Transverse colon (tissue), 4 donors: ENCODE measurements around the gene STMND1. TPM values are rescaled to one million over a fixed set of nuclear protein-coding genes. Genes with fewer than 3 reads are reported as not detected.

Experiments
- DNase-seq: peaks from one replicate; pipeline ENCODE4 v3.0.0-alpha.2; 2019
- H3K27ac ChIP-seq, 4 donors: fragments of 200-600 bp; sonication (generic); 2 replicates each; pipeline ENCODE4 v1.5.1; 2016 to 2018; ENCODE audit warnings: inconsistent platforms in 4 of 4
- H3K27me3 ChIP-seq: fragments of 200-600 bp; sonication (generic); 2 replicates; pipeline ENCODE4 v1.5.1; 2017; ENCODE audit warnings: inconsistent platforms
- H3K36me3 ChIP-seq, 4 donors: fragments of 200-600 bp; sonication (generic); 2 replicates each; pipeline ENCODE4 v1.5.1; 2017 to 2019; ENCODE audit warnings: inconsistent platforms in 4 of 4
- H3K4me1 ChIP-seq, 4 donors: fragments of 200-600 bp; sonication (generic); 2 replicates each; pipeline ENCODE4 v1.5.1; 2017 to 2020; ENCODE audit warnings: inconsistent platforms in 4 of 4
- H3K4me3 ChIP-seq, 4 donors: fragments of 200-600 bp; sonication (generic); 1 replicate in 1 of 4; 2 replicates in 3 of 4; pipeline versions ENCODE4 v1.5.1 to v1.6.1; 2017 to 2019; ENCODE audit warnings: inconsistent platforms in 4 of 4
- H3K9me3 ChIP-seq, 2 donors: fragments of 200-600 bp; sonication (generic); 2 replicates each; pipeline ENCODE4 v1.5.1; 2017 to 2019; ENCODE audit warnings: inconsistent platforms in 2 of 2
- EP300 ChIP-seq: sonication (generic); formaldehyde crosslinking; IDR thresholded peaks from one replicate; pipeline ENCODE4 v1.6.1; 2017; ENCODE audit warnings: antibody characterized with exemption, low read depth
- POLR2A ChIP-seq: fragments of 450-650 bp; IDR thresholded peaks from one replicate; pipeline ENCODE4 v1.6.1; 2016; ENCODE audit warnings: antibody characterized with exemption, mild to moderate bottlenecking, moderate library complexity
- POLR2AphosphoS5 ChIP-seq, 3 donors: sonication (generic); formaldehyde crosslinking; IDR thresholded peaks; one replicate each; pipeline ENCODE4 v1.6.1; 2016; ENCODE audit warnings: antibody characterized with exemption in 3 of 3
- WGBS, 2 donors: methylation state at CpG; one replicate each; pipeline ENCODE4 v1.1.5; 2018; ENCODE audit warnings: low coverage in 1 of 2; 5-methylcytosine and 5-hydroxymethylcytosine counted together
- in situ Hi-C, 4 donors: fragments of 200-750 bp; cut with MboI; loops; one replicate each; pipeline versions ENCODE4 v1.15.0 to v1.15.1; 2017; ENCODE audit warnings: low sequenced_read_pairs in 3 of 4, low pct_ligation_motif_present in 1 of 4, low pct_unique_long_range_greater_than_20kb in 1 of 4
- intact Hi-C: fragments of 100-400 bp; cut with DNase I; formaldehyde crosslinking; loops from one replicate; pipeline ENCODE4 v1.15.1; 2023; ENCODE audit warnings: low total_unique reads
- total RNA-seq, 4 donors: library from RNA; depleted of rRNA; stranded (reverse); fragments of >200 nt; gene quantifications; one replicate each; pipeline ENCODE4 v1.1.0, GENCODE V29; 2016
- TF ChIP-seq, protein P1 (sequence below), 5 experiments: fragments of 200-600 bp in 3 of 5; fragments of 450-650 bp in 2 of 5; sonication (generic) in 3 of 5; IDR thresholded peaks; 1 replicate in 2 of 5; 2 replicates in 3 of 5; pipeline ENCODE4 v1.5.1; 2016 to 2017; ENCODE audit warnings: antibody characterized with exemption in 5 of 5, inconsistent platforms in 3 of 5, mild to moderate bottlenecking in 2 of 5, moderate library complexity in 1 of 5

The STMND1 gene
- total RNA-seq, 4 donors from 2014 or later = 1.1 to 9.3 (median 1.1) TPM; not detected in 1

DNA sequence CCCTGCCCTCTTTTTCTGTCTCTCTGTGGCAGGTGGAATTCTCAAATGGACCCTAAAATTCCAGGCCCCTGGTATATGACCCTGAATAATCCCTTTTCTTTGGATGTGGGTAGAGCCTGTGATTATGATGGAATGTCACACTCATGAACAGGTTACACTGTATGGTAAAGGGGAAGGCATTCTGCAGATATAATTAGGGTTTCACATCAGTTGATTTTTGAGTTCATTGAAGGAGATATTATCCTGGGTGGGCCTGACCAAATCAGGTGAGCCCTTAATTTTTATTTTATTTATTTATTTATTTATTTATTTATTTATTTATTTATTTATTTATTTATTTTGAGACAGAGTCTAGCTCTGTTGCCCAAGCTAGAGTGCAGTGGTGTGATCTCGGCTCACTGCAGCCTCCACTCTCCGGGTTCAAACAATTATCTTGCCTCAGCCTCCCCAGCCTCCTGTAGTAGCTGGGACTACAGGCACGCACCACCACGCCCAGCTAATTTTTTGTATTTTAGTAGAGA lies 13.7 kb upstream of the STMND1 start:
- 94% methylated on average over 4 of the region's 4 CpGs; no CpG with 5 or more reads in 1 of the 2 donors for WGBS, 2 donors
- H3K27ac ChIP-seq = no peak overlapping the region

DNA sequence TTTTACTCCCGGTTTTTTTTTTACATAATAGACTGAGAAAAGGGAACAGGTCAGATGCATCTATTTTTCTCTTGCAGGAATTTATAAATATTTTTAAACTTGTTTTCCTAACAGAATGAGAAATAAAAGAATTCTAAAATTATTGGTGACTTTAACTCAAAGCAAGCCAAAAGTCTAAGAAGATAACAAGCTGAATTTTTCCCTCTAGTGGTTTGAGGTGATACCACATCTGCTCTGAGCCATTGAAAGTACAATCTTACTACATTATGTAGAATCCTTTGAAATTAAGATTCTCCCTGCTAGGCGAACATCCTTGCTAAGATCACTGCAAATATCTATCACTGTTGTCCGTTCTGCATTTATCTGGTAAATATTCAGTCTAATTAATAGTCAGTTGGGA lies 10.7 kb upstream of the STMND1 start:
- peaks cover 0 to 2% (median 0%) of the 10 kb centered on the region in 4 donors for H3K36me3 ChIP-seq
- in situ Hi-C loops (no loop called here), intact Hi-C loops (no loop called here)
- H3K4me3 ChIP-seq = no peak overlapping the region
- WGBS, 2 donors = 74 to 78% methylated on average over 3 of the region's 3 CpGs
- H3K9me3 ChIP-seq = no peaks in the 10 kb centered on the region
- no peak for DNase-seq
- no peaks in the 10 kb centered on the region for H3K27me3 ChIP-seq
- TF ChIP-seq, protein P1, sequence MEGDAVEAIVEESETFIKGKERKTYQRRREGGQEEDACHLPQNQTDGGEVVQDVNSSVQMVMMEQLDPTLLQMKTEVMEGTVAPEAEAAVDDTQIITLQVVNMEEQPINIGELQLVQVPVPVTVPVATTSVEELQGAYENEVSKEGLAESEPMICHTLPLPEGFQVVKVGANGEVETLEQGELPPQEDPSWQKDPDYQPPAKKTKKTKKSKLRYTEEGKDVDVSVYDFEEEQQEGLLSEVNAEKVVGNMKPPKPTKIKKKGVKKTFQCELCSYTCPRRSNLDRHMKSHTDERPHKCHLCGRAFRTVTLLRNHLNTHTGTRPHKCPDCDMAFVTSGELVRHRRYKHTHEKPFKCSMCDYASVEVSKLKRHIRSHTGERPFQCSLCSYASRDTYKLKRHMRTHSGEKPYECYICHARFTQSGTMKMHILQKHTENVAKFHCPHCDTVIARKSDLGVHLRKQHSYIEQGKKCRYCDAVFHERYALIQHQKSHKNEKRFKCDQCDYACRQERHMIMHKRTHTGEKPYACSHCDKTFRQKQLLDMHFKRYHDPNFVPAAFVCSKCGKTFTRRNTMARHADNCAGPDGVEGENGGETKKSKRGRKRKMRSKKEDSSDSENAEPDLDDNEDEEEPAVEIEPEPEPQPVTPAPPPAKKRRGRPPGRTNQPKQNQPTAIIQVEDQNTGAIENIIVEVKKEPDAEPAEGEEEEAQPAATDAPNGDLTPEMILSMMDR (IDR thresholded peaks at IDR 0.05) = peak in 1 of 5 experiments; percentile 23
- TF ChIP-seq POLR2A = no peak
- peaks cover 0 to 2% (median 0%) of the 10 kb centered on the region in 4 donors for H3K4me1 ChIP-seq
- no peak overlapping the region for H3K27ac ChIP-seq

More for the DNA sequence above, 13.7 kb upstream of the STMND1 start:
- intact Hi-C loops (loop anchor here (10.0 kb wide), 1 partner anchor 313 kb away; no protein-coding TSS in a partner anchor), in situ Hi-C loops (no loop called here)
- Histone ChIP-seq H3K36me3 (peaks cover 0 to 2% (median 0%) of the 10 kb centered on the region in 4 donors), H3K4me1 (no peaks in the 10 kb centered on the region), H3K9me3 (no peaks in the 10 kb centered on the region), H3K27me3 (no peaks in the 10 kb centered on the region), H3K4me3 (no peak overlapping the region)
- DNase-seq = no peak
- TF ChIP-seq, protein P1 (IDR thresholded peaks at IDR 0.05) = no peak
- TF ChIP-seq POLR2AphosphoS5 (IDR thresholded peaks at IDR 0.05) = no peak
- TF ChIP-seq EP300 = no peak
- TF ChIP-seq POLR2A = no peak

DNA sequence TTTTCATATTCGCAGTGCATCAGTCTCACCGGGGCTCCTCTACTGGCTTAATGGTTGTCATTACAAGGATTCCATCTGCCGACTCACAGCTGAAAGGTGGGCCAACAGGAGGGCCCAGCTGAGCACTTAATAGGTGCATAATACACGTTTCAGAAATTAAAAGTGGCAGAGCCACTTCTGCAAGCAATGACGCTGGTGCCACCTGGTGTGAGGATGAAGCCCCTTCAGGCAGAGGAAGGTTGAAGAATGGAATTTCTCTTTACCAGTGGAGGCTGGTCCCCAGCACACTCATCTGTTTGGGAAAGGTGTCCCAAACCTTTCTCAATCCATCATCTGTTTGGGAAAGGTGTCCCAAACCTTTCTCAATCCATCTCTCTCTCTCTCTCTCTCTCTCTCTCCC lies 8.2 kb upstream of the STMND1 start:
- WGBS, 2 donors = 58 to 64% methylated on average over 3 to 5 of the region's 5 CpGs
- in situ Hi-C loops = no loop called here

DNA sequence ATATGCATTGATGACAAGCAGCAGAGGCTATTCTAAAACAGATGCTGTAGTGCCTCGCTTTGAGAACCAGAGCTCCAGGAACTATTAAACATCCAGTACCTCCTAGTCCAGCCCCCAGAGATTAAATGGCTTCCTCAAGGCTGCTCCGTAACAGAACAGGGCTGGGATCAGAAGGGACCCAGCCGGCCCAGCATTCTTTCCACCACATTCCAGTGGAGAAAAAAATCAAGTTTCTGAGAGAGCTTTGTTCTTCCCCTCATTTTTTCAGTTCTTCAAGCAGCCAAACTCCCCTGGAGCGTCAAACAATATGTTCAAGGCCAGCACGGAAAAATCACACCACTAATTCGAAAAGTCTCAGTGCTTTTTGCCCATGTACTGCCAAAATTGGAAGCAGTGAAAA lies 5.8 kb upstream of the STMND1 start:
- in situ Hi-C loops = no loop called here
- TF ChIP-seq EP300 (no peak), POLR2A (no peak), POLR2AphosphoS5 (IDR thresholded peaks at IDR 0.05) (no peak)
- TF ChIP-seq, protein P1 (IDR thresholded peaks at IDR 0.05) = no peak
- Histone ChIP-seq H3K9me3 (no peaks in the 10 kb centered on the region), H3K27me3 (no peaks in the 10 kb centered on the region), H3K4me3 (no peak overlapping the region), H3K4me1 (peaks cover 0 to 12% (median under 1%) of the 10 kb centered on the region in 4 donors), H3K36me3 (no peaks in the 10 kb centered on the region), H3K27ac (no peak overlapping the region)
- no peak for DNase-seq
- intact Hi-C loops = no loop called here
- WGBS, 2 donors = 46 to 64% methylated on average over 3 to 6 of the region's 6 CpGs

More for the DNA sequence above, 8.2 kb upstream of the STMND1 start:
- H3K36me3 ChIP-seq = peaks cover 0 to 2% (median 0%) of the 10 kb centered on the region in 4 donors
- H3K9me3 ChIP-seq = no peaks in the 10 kb centered on the region
- no peaks in the 10 kb centered on the region for H3K27me3 ChIP-seq
- TF ChIP-seq, protein P1 (IDR thresholded peaks at IDR 0.05) = no peak
- TF ChIP-seq POLR2A (no peak), POLR2AphosphoS5 (IDR thresholded peaks at IDR 0.05) (no peak), EP300 (no peak)
- H3K4me1 ChIP-seq = peaks cover 0 to 7% (median 0%) of the 10 kb centered on the region in 4 donors
- no peak for DNase-seq
- H3K4me3 ChIP-seq = no peak overlapping the region
- no peak overlapping the region for H3K27ac ChIP-seq
- intact Hi-C loops = no loop called here
